Lower leg skin (tissue), 3 donors: ENCODE results near the gene DSCAML1.

Source experiments
- CTCF ChIP-seq, 3 donors: fragments of 450-650 bp; IDR thresholded peaks; one replicate each; pipeline ENCODE4 v1.5.1; 2016; ENCODE audit warnings: antibody characterized with exemption in 3 of 3, mild to moderate bottlenecking in 3 of 3, moderate library complexity in 2 of 3
- POLR2A ChIP-seq, 2 donors: fragments of 450-650 bp; IDR thresholded peaks; one replicate each; pipeline ENCODE4 v1.6.1; 2016 to 2017; ENCODE audit warnings: antibody characterized with exemption in 2 of 2, mild to moderate bottlenecking in 1 of 2, moderate library complexity in 1 of 2

- TF ChIP-seq CTCF (IDR thresholded peaks at IDR 0.05) (no peak), POLR2A (IDR thresholded peaks at IDR 0.05) (no peak)
Measured at GRCh38 chr11:117574551-117574950, 222.5 kb downstream of the DSCAML1 start.
